ENCODE data around the gene HACD4.

GRCh38 chr9:20996809-20997208 is 34.6 kb downstream of the HACD4 start:
- TF ChIP-seq CTCF (IDR thresholded peaks at IDR 0.05), result no peak
- no peak for TF ChIP-seq POLR2A (IDR thresholded peaks at IDR 0.05)
